Naive thymus-derived CD4-positive, alpha-beta T cell (primary cell): ENCODE data around the gene SLC12A2. TPM values are rescaled to one million over a fixed set of nuclear protein-coding genes. Genes with fewer than 3 reads are reported as not detected.

Source experiments
- ATAC-seq: fragments of 150-1000 bp; cut with Tn5 transposase; 2 replicates; pipeline ENCODE4 v1.10.0; 2021; ENCODE audit warnings: mild to moderate bottlenecking, moderate library complexity
- CTCF ChIA-PET: fragments of 350-600 bp; sonication (Branson Sonifier 250); formaldehyde crosslinking; loops from one replicate; lab custom pipeline; 2021; ENCODE audit warnings: antibody characterized with exemption; lab: Charles Lee
- POLR2A ChIA-PET: fragments of 350-600 bp; sonication (Branson Sonifier 250); formaldehyde crosslinking; loops from one replicate; lab custom pipeline; 2021; ENCODE audit warnings: antibody characterized with exemption, inconsistent platforms; lab: Charles Lee
- DNase-seq, 9 donors: peaks; one replicate each; pipeline versions ENCODE4 v3.0.0 to v3.0.0-alpha.2; 2020 to 2022; ENCODE audit warnings: mixed read lengths in 1 of 9
- H3K27ac ChIP-seq: one replicate; pipeline ENCODE4 v1.7.0; 2013; ENCODE audit warnings: mild to moderate bottlenecking, low read depth, low read length, moderate library complexity
- H3K27me3 ChIP-seq, 2 donors: one replicate each; pipeline ENCODE4 v1.7.0; 2013; ENCODE audit warnings: low read length in 2 of 2, mild to moderate bottlenecking in 2 of 2, moderate library complexity in 2 of 2; ENCODE audit not compliant: control insufficient read depth in 2 of 2, insufficient read depth in 2 of 2
- H3K36me3 ChIP-seq, 3 experiments: 1 replicate in 2 of 3; 2 replicates in 1 of 3; pipeline ENCODE4 v1.7.0; 2013; ENCODE audit warnings: low read length in 3 of 3, mild to moderate bottlenecking in 3 of 3, moderate library complexity in 1 of 3; ENCODE audit not compliant: insufficient read depth in 3 of 3, control insufficient read depth in 2 of 3
- H3K4me1 ChIP-seq, 2 donors: one replicate each; pipeline ENCODE4 v1.7.0; 2013; ENCODE audit warnings: low read length in 2 of 2, mild to moderate bottlenecking in 2 of 2, moderate library complexity in 1 of 2; ENCODE audit not compliant: control insufficient read depth in 2 of 2, insufficient read depth in 2 of 2
- H3K4me3 ChIP-seq: 2 replicates; pipeline ENCODE4 v1.7.0; 2013; ENCODE audit warnings: mild to moderate bottlenecking, low read length
- H3K9me3 ChIP-seq, 3 experiments: 1 replicate in 2 of 3; 2 replicates in 1 of 3; pipeline ENCODE4 v1.7.0; 2013; ENCODE audit warnings: low read length in 3 of 3; ENCODE audit not compliant: control insufficient read depth in 2 of 3
- H3K27ac Mint-ChIP-seq, 9 donors: one replicate each; pipeline ENCODE4 v1.8.0; 2020 to 2022; ENCODE audit warnings: mixed read lengths in 9 of 9, mild to moderate bottlenecking in 8 of 9, moderate library complexity in 5 of 9, inconsistent platforms in 2 of 9
- H3K27me3 Mint-ChIP-seq, 5 donors: one replicate each; pipeline ENCODE4 v1.8.0; 2021 to 2022; ENCODE audit warnings: mixed read lengths in 5 of 5, mild to moderate bottlenecking in 1 of 5
- H3K36me3 Mint-ChIP-seq, 5 donors: one replicate each; pipeline ENCODE4 v1.8.0; 2020 to 2022; ENCODE audit warnings: mixed read lengths in 5 of 5, mild to moderate bottlenecking in 3 of 5, inconsistent platforms in 1 of 5
- H3K4me1 Mint-ChIP-seq, 7 donors: one replicate each; pipeline ENCODE4 v1.8.0; 2020 to 2022; ENCODE audit warnings: mixed read lengths in 7 of 7, mild to moderate bottlenecking in 3 of 7, inconsistent platforms in 1 of 7
- H3K4me3 Mint-ChIP-seq, 10 donors: one replicate each; pipeline ENCODE4 v1.8.0; 2020 to 2022; ENCODE audit warnings: mild to moderate bottlenecking in 10 of 10, mixed read lengths in 10 of 10, moderate library complexity in 6 of 10, inconsistent platforms in 2 of 10
- H3K9me3 Mint-ChIP-seq, 11 donors: one replicate each; pipeline ENCODE4 v1.8.0; 2020 to 2022; ENCODE audit warnings: mixed read lengths in 11 of 11, mild to moderate bottlenecking in 4 of 11, inconsistent platforms in 1 of 11, moderate library complexity in 1 of 11
- intact Hi-C, 2 donors: fragments of 100-400 bp; cut with micrococcal nuclease; formaldehyde crosslinking; loops; one replicate each; pipeline ENCODE4 v1.15.1; 2023
- polyA plus RNA-seq, 2 donors: library from polyadenylated mRNA; unstranded; fragments of 300-500 nt; fragmentation: Illumina TruSeq; gene quantifications; one replicate each; pipeline ENCODE4 v1.2.3, GENCODE V29; 2021
- total RNA-seq, 6 experiments: library from RNA in 5 of 6; stranded (reverse) in 5 of 6; gene quantifications; 1 replicate in 5 of 6; 2 replicates in 1 of 6; pipeline ENCODE4 v1.2.3 and lab custom pipeline; 2021 to 2026

SLC12A2 gene
- total RNA-seq: 10 to 100 TPM in 4 of 5 experiments, 1 to 10 TPM in 1; 8.2 to 17.3 (median 11.3) TPM
- polyA plus RNA-seq: 1 to 10 TPM; 4.8 to 5.7 TPM
- total RNA-seq (lab: John Stamatoyannopoulos, UW): 30.4 reads per million, percentile 60 among the genes with 10 or more reads in this experiment

- Histone ChIP-seq H3K4me3 (peak within 1 kb of the TSS; percentile 76), H3K36me3 (peaks cover 0 to 4% (median 0%) of the 10 kb centered on the region in 3 experiments), H3K27me3 (no peaks in the 10 kb centered on the region), H3K27ac (peak within 1 kb of the TSS; percentile 89), H3K9me3 (no peaks in the 10 kb centered on the region), H3K4me1 (peaks cover 20 to 41% of the 10 kb centered on the region in 2 donors)
- ATAC-seq: peak; percentile 83
- ChIA-PET CTCF (interaction anchor here (0.6 kb wide), 1 partner anchor 18 kb away, joined by 3 read pairs; no protein-coding TSS in a partner anchor), POLR2A (interaction anchor here (0.7 to 1.5 kb wide), 6 partner anchors 14 to 1306 kb away, joined by 3 to 5 read pairs (median 3); no protein-coding TSS in a partner anchor)
- peaks cover 44 to 78% (median 69%) of the 10 kb centered on the region in 7 donors for H3K4me1 Mint-ChIP-seq
- DNase-seq: peak; percentile 85 to 98 (median 97)
- H3K4me3 Mint-ChIP-seq: peak within 1 kb of the TSS; percentile 89 to 97 (median 94)
- H3K27me3 Mint-ChIP-seq: no peaks in the 10 kb centered on the region
- intact Hi-C loops: loop anchor here (1.0 to 10.0 kb wide), 19 partner anchors 54 to 1660 kb away; partner anchors contain the start of genes MARCHF3 (in 2 of the 2), PHAX (in 2 of the 2), PRRC1 (in 2 of the 2) and GRAMD2B (in 1 of the 2)
- peak within 1 kb of the TSS; percentile 89 to 98 (median 92) for H3K27ac Mint-ChIP-seq
- peaks cover 0 to 23% (median 3%) of the 10 kb centered on the region in 5 donors for H3K36me3 Mint-ChIP-seq
- H3K9me3 Mint-ChIP-seq: no peaks in the 10 kb centered on the region
Measured at GRCh38 chr5:128083033-128083810, at the start of gene SLC12A2. SLC12A2 (plus strand) TSS chr5:128083766; CDS start chr5:128083955, 189 bp downstream.

- Histone ChIP-seq H3K27ac (no peak overlapping the region), H3K4me1 (no peaks in the 10 kb centered on the region), H3K4me3 (no peak overlapping the region), H3K27me3 (no peaks in the 10 kb centered on the region), H3K36me3 (peaks cover 0 to 4% (median 0%) of the 10 kb centered on the region in 3 experiments), H3K9me3 (no peaks in the 10 kb centered on the region)
- peaks cover 0 to 14% (median 3%) of the 10 kb centered on the region in 7 donors for H3K4me1 Mint-ChIP-seq
- H3K4me3 Mint-ChIP-seq: no peak overlapping the region
- peaks cover 0 to 17% (median 5%) of the 10 kb centered on the region in 11 donors for H3K9me3 Mint-ChIP-seq
- H3K36me3 Mint-ChIP-seq: peaks cover 8 to 58% (median 40%) of the 10 kb centered on the region in 5 donors
- no peak for DNase-seq
- ChIA-PET CTCF (no interaction called here), POLR2A (no interaction called here)
- H3K27me3 Mint-ChIP-seq: no peaks in the 10 kb centered on the region
- intact Hi-C loops: no loop called here
- no peak for ATAC-seq
- peak overlapping the region in 1 of 9 donors; percentile 26 for H3K27ac Mint-ChIP-seq
Measured at GRCh38 chr5:128035689-128036088, 47.9 kb upstream of the SLC12A2 start.

- H3K27me3 ChIP-seq: no peaks in the 10 kb centered on the region
- no peaks in the 10 kb centered on the region for H3K36me3 ChIP-seq
- CTCF ChIA-PET: no interaction called here
- DNase-seq: no peak
- peaks cover 0 to 13% (median 2%) of the 10 kb centered on the region in 11 donors for H3K9me3 Mint-ChIP-seq
- no peaks in the 10 kb centered on the region for H3K9me3 ChIP-seq
- no peak overlapping the region for H3K4me3 ChIP-seq
- ATAC-seq: no peak
- no peak overlapping the region for H3K27ac Mint-ChIP-seq
- H3K4me1 Mint-ChIP-seq: peaks cover 0 to 14% (median 3%) of the 10 kb centered on the region in 7 donors
- POLR2A ChIA-PET: no interaction called here
- no peak overlapping the region for H3K4me3 Mint-ChIP-seq
- no peaks in the 10 kb centered on the region for H3K27me3 Mint-ChIP-seq
- no peaks in the 10 kb centered on the region for H3K4me1 ChIP-seq
- H3K27ac ChIP-seq: no peak overlapping the region
- intact Hi-C loops: no loop called here
- H3K36me3 Mint-ChIP-seq: peaks cover 5 to 55% (median 31%) of the 10 kb centered on the region in 5 donors
Measured at GRCh38 chr5:128036950-128037349, 46.6 kb upstream of the SLC12A2 start.

GRCh38 chr5:128038643-128039042 lies 44.9 kb upstream of the SLC12A2 start:
- H3K36me3 Mint-ChIP-seq: peaks cover 10 to 51% (median 30%) of the 10 kb centered on the region in 5 donors
- Histone ChIP-seq H3K4me1 (no peaks in the 10 kb centered on the region), H3K36me3 (no peaks in the 10 kb centered on the region), H3K9me3 (no peaks in the 10 kb centered on the region), H3K27ac (no peak overlapping the region), H3K4me3 (no peak overlapping the region), H3K27me3 (no peaks in the 10 kb centered on the region)
- H3K4me3 Mint-ChIP-seq: no peak overlapping the region
- intact Hi-C loops: no loop called here
- peaks cover 0 to 17% (median 3%) of the 10 kb centered on the region in 7 donors for H3K4me1 Mint-ChIP-seq
- no peak overlapping the region for H3K27ac Mint-ChIP-seq
- ATAC-seq: no peak
- POLR2A ChIA-PET: no interaction called here
- peaks cover 0 to 10% (median 3%) of the 10 kb centered on the region in 11 donors for H3K9me3 Mint-ChIP-seq
- CTCF ChIA-PET: no interaction called here
- DNase-seq: no peak
- H3K27me3 Mint-ChIP-seq: no peaks in the 10 kb centered on the region

- CTCF ChIA-PET: no interaction called here
- Mint-ChIP-seq H3K36me3 (peaks cover 10 to 40% (median 20%) of the 10 kb centered on the region in 5 donors), H3K9me3 (peaks cover 0 to 7% (median 0%) of the 10 kb centered on the region in 11 donors), H3K27me3 (no peaks in the 10 kb centered on the region), H3K4me3 (no peak overlapping the region), H3K4me1 (peaks cover 0 to 18% (median 6%) of the 10 kb centered on the region in 7 donors), H3K27ac (no peak overlapping the region)
- H3K4me3 ChIP-seq: no peak overlapping the region
- DNase-seq (no peak), ATAC-seq (no peak)
- POLR2A ChIA-PET: no interaction called here
- intact Hi-C loops: no loop called here
- no peaks in the 10 kb centered on the region for H3K9me3 ChIP-seq
- H3K4me1 ChIP-seq: no peaks in the 10 kb centered on the region
- H3K27me3 ChIP-seq: no peaks in the 10 kb centered on the region
- no peaks in the 10 kb centered on the region for H3K36me3 ChIP-seq
- no peak overlapping the region for H3K27ac ChIP-seq
Measured at GRCh38 chr5:128040927-128041326, 42.6 kb upstream of the SLC12A2 start.

- intact Hi-C loops: no loop called here
- H3K4me1 Mint-ChIP-seq: peaks cover 0 to 21% (median 18%) of the 10 kb centered on the region in 7 donors
Measured at GRCh38 chr5:128052780-128053179, 30.8 kb upstream of the SLC12A2 start.

More at GRCh38 chr5:128052780-128053179, 30.8 kb upstream of the SLC12A2 start:
- peaks cover 12 to 72% (median 62%) of the 10 kb centered on the region in 5 donors for H3K36me3 Mint-ChIP-seq
- Histone ChIP-seq H3K4me3 (no peak overlapping the region), H3K9me3 (no peaks in the 10 kb centered on the region), H3K36me3 (no peaks in the 10 kb centered on the region), H3K27me3 (no peaks in the 10 kb centered on the region), H3K27ac (no peak overlapping the region), H3K4me1 (no peaks in the 10 kb centered on the region)
- H3K4me3 Mint-ChIP-seq: no peak overlapping the region
- no peaks in the 10 kb centered on the region for H3K27me3 Mint-ChIP-seq
- H3K9me3 Mint-ChIP-seq: peaks cover 0 to 12% (median 4%) of the 10 kb centered on the region in 11 donors
- POLR2A ChIA-PET: no interaction called here
- DNase-seq (no peak), ATAC-seq (no peak)
- CTCF ChIA-PET: no interaction called here
- H3K27ac Mint-ChIP-seq: no peak overlapping the region
